ENCODE measurements around the gene JOSD2.
"Not testable (repeated sequence)": the region's sequence is repeated elsewhere in the genome, so short reads cannot be mapped to it uniquely, and the experiment has no call there.

Gene JOSD2

GRCh38 chr19:50475736-50476223 lies 35.2 kb downstream of the JOSD2 start:
- no peak for DNase-seq (ENCODE audit: low spot score)

GRCh38 chr19:50475101-50475568 lies 35.9 kb downstream of the JOSD2 start:
- DNase-seq (ENCODE audit: low spot score), result no peak

- DNase-seq (ENCODE audit: low spot score), result not testable (repeated sequence)
These were observed 37.7 kb downstream of the JOSD2 start for GRCh38 chr19:50473336-50473735.

- DNase-seq (ENCODE audit: low spot score), result no peak
These were observed 42.2 kb downstream of the JOSD2 start for GRCh38 chr19:50468818-50469217.

GRCh38 chr19:50467566-50467965 lies 43.4 kb downstream of the JOSD2 start:
- no peak for DNase-seq (ENCODE audit: low spot score)

GRCh38 chr19:50466706-50467039 lies 44.3 kb downstream of the JOSD2 start:
- no peak for DNase-seq (ENCODE audit: low spot score)

GRCh38 chr19:50465986-50466705 lies 44.8 kb downstream of the JOSD2 start:
- DNase-seq (ENCODE audit: low spot score), result no peak

GRCh38 chr19:50465000-50465399 lies 46.0 kb downstream of the JOSD2 start:
- DNase-seq (ENCODE audit: low spot score), result no peak

GRCh38 chr19:50464348-50464747 lies 46.6 kb downstream of the JOSD2 start:
- DNase-seq (ENCODE audit: low spot score), result no peak

GRCh38 chr19:50462970-50463369 lies 48.0 kb downstream of the JOSD2 start:
- no peak for DNase-seq (ENCODE audit: low spot score)

GRCh38 chr19:50461066-50461875 lies 49.7 kb downstream of the JOSD2 start:
- DNase-seq (ENCODE audit: low spot score), result peak; percentile 85

- no peak for DNase-seq (ENCODE audit: low spot score)
These were observed 50.7 kb downstream of the JOSD2 start for GRCh38 chr19:50460161-50460765.

- no peak for DNase-seq (ENCODE audit: low spot score)
These were observed 51.4 kb downstream of the JOSD2 start for GRCh38 chr19:50459638-50460037.

GRCh38 chr19:50459067-50459456 lies 51.9 kb downstream of the JOSD2 start:
- no peak for DNase-seq (ENCODE audit: low spot score)

- DNase-seq (ENCODE audit: low spot score), result no peak
These were observed 52.5 kb downstream of the JOSD2 start for GRCh38 chr19:50458396-50459066.

- DNase-seq (ENCODE audit: low spot score), result no peak
These were observed 53.7 kb downstream of the JOSD2 start for GRCh38 chr19:50457300-50457699.
